ENCODE results near the gene DMRTC2. TPM values are rescaled to one million over a fixed set of nuclear protein-coding genes. Genes with fewer than 3 reads are reported as not detected.

DMRTC2 gene
- not detected for total RNA-seq (2021; ENCODE audit: unreplicated experiment)
- polyA plus RNA-seq (2012), result not detected in 2 replicates
- not detected for Bru-seq, nascent RNA
- not detected for BruChase-seq, experiment 1, labeled RNA remaining after a 6-hour chase
- BruChase-seq, experiment 2, labeled RNA remaining after a 2-hour chase, result not detected
- long read RNA-seq, result 0 reads

DNA sequence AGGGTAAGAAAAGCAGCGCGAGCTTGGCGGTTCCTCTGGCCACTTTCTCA lies at the start of gene DMRTC2:
TSS of gene DMRTC2 (plus strand) at position 42 of the 50 bp plus-strand sequence. CDS start 2,387 bp downstream, outside the sequence.
- intact Hi-C loops (cut with micrococcal nuclease), result no loop called here
- Histone ChIP-seq H3K27me3 (ENCODE audit: insufficient read depth, low read length) (no peaks in the 10 kb centered on the region), H4K20me1 (ENCODE audit: insufficient read depth) (no peaks in the 10 kb centered on the region), H3K9me3 (ENCODE audit: control insufficient read depth in 1 of 2, insufficient read depth in 1 of 2, low read depth in 1 of 2, low read length in 2 of 2) (no peaks in the 10 kb centered on the region), H3K9ac (ENCODE audit: low read length) (no peak within 1 kb of the TSS), H3K9me2 (ENCODE audit: insufficient read depth) (no peaks in the 10 kb centered on the region), H3K27ac (ENCODE audit: low read depth, low read length) (no peak within 1 kb of the TSS), H3K4me2 (ENCODE audit: low read length) (no peak within 1 kb of the TSS), H3K4me3 (replicated peaks in 1 of 2; ENCODE audit: low read depth in 1 of 2, low read length in 2 of 2) (no peak within 1 kb of the TSS), H3K36me3 (ENCODE audit: control insufficient read depth in 1 of 2, insufficient read depth in 2 of 2, low read length in 2 of 2) (no peaks in the 10 kb centered on the region), H3K4me1 (ENCODE audit: control insufficient read depth in 1 of 2, insufficient read depth in 2 of 2, low read length in 2 of 2) (no peaks in the 10 kb centered on the region), H2AFZ (ENCODE audit: low read depth, low read length, poor library complexity, severe bottlenecking) (no peak within 1 kb of the TSS), H3K79me2 (ENCODE audit: insufficient read depth, low read length) (no peaks in the 10 kb centered on the region)
- ATAC-seq, result no peak
- no peak for DNase-seq (ENCODE audit: low read depth, low spot score)
- BruUV-seq (replicated peaks), result no TSS peak
- RAD21 ChIA-PET (ENCODE audit: low non-redundant PET in 1 of 2, low total read pairs in 2 of 2, uncharacterized antibody in 2 of 2, unreplicated experiment in 2 of 2), result no interaction called here
- POLR2A ChIA-PET, result no interaction called here
- CTCF ChIA-PET, result no interaction called here
- no peak for TF ChIP-seq SRF (IDR thresholded peaks at IDR 0.05; ENCODE audit: low read depth)
- TF ChIP-seq ATF3 (IDR thresholded peaks at IDR 0.05), result no peak
- no peak for TF ChIP-seq ZFX (IDR thresholded peaks at IDR 0.05)
- no peak for TF ChIP-seq CBX3 (IDR thresholded peaks at IDR 0.05; ENCODE audit: low read depth)
- TF ChIP-seq CEBPB (IDR thresholded peaks at IDR 0.05; ENCODE audit: low read depth), result no peak
- no peak for TF ChIP-seq EGR1 (IDR thresholded peaks at IDR 0.05; ENCODE audit: low read depth)
- no peak for TF ChIP-seq ELF1 (IDR thresholded peaks at IDR 0.05; ENCODE audit: borderline replicate concordance, low read depth)
- no peak for TF ChIP-seq EZH2phosphoT487 (IDR thresholded peaks at IDR 0.05; ENCODE audit: borderline replicate concordance)

GRCh38 chr19:41796362-41796761 lies 48.5 kb upstream of the DMRTC2 start, which contains the start of gene CEACAM3:
CEACAM3 (plus strand) TSS chr19:41796587; CDS start chr19:41796678, 91 bp downstream.
- Histone ChIP-seq H3K27me3 (ENCODE audit: insufficient read depth, low read length) (peaks cover 22% of the 10 kb centered on the region; the same call in 1 of the 2 replicates), H3K9me3 (ENCODE audit: control insufficient read depth in 1 of 2, insufficient read depth in 1 of 2, low read depth in 1 of 2, low read length in 2 of 2) (no peaks in the 10 kb centered on the region), H3K4me2 (ENCODE audit: low read length) (no peak within 1 kb of the TSS), H3K4me3 (replicated peaks in 1 of 2; ENCODE audit: low read depth in 1 of 2, low read length in 2 of 2) (no peak within 1 kb of the TSS), H3K9me2 (ENCODE audit: insufficient read depth) (no peaks in the 10 kb centered on the region), H3K4me1 (ENCODE audit: control insufficient read depth in 1 of 2, insufficient read depth in 2 of 2, low read length in 2 of 2) (no peaks in the 10 kb centered on the region; a peak in 1 of 4 replicates), H3K9ac (ENCODE audit: low read length) (no peak within 1 kb of the TSS), H4K20me1 (ENCODE audit: insufficient read depth) (no peaks in the 10 kb centered on the region), H3K36me3 (ENCODE audit: control insufficient read depth in 1 of 2, insufficient read depth in 2 of 2, low read length in 2 of 2) (no peaks in the 10 kb centered on the region), H2AFZ (ENCODE audit: low read depth, low read length, poor library complexity, severe bottlenecking) (no peak within 1 kb of the TSS), H3K79me2 (ENCODE audit: insufficient read depth, low read length) (no peaks in the 10 kb centered on the region), H3K27ac (ENCODE audit: low read depth, low read length) (no peak within 1 kb of the TSS)
- no peak for TF ChIP-seq CTCF (IDR thresholded peaks at IDR 0.05 in 2 of 3, conservative IDR thresholded peaks at IDR 0.05 in 1 of 3; ENCODE audit: borderline replicate concordance in 1 of 3, insufficient read depth in 1 of 3, low read depth in 2 of 3, low read length in 2 of 3)
- no peak for TF ChIP-seq SP1 (IDR thresholded peaks at IDR 0.05; ENCODE audit: low read depth)
- TF ChIP-seq ZFX (IDR thresholded peaks at IDR 0.05), result no peak
- TF ChIP-seq, protein P1, sequence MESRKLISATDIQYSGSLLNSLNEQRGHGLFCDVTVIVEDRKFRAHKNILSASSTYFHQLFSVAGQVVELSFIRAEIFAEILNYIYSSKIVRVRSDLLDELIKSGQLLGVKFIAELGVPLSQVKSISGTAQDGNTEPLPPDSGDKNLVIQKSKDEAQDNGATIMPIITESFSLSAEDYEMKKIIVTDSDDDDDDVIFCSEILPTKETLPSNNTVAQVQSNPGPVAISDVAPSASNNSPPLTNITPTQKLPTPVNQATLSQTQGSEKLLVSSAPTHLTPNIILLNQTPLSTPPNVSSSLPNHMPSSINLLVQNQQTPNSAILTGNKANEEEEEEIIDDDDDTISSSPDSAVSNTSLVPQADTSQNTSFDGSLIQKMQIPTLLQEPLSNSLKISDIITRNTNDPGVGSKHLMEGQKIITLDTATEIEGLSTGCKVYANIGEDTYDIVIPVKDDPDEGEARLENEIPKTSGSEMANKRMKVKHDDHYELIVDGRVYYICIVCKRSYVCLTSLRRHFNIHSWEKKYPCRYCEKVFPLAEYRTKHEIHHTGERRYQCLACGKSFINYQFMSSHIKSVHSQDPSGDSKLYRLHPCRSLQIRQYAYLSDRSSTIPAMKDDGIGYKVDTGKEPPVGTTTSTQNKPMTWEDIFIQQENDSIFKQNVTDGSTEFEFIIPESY (IDR thresholded peaks at IDR 0.05; ENCODE audit: extremely low read depth, insufficient replicate concordance, low read length), result no peak
- no peak for TF ChIP-seq MAX (IDR thresholded peaks at IDR 0.05)
- TF ChIP-seq JUND (IDR thresholded peaks at IDR 0.05), result no peak
- TF ChIP-seq POLR2AphosphoS5 (IDR thresholded peaks at IDR 0.05; ENCODE audit: low read depth, low read length), result no peak
- no peak for TF ChIP-seq POLR2A (IDR thresholded peaks at IDR 0.05; ENCODE audit: borderline replicate concordance, extremely low read depth, insufficient read depth, insufficient read length)
- no peak for TF ChIP-seq TCF7L2 (IDR thresholded peaks at IDR 0.05; ENCODE audit: borderline replicate concordance, extremely low read depth, insufficient read depth, insufficient read length)
- no peak for TF ChIP-seq EGR1 (IDR thresholded peaks at IDR 0.05; ENCODE audit: low read depth)
- POLR2A ChIA-PET, result no interaction called here
- DNase-seq (ENCODE audit: low read depth, low spot score) (no peak), ATAC-seq (no peak)
- RAD21 ChIA-PET (ENCODE audit: low non-redundant PET in 1 of 2, low total read pairs in 2 of 2, uncharacterized antibody in 2 of 2, unreplicated experiment in 2 of 2), result no interaction called here
- no TSS peak for BruUV-seq (replicated peaks)
- CTCF ChIA-PET, result interaction anchor here (1.6 to 5.1 kb wide), 3 partner anchors 14 to 40 kb away, joined by 6 to 80 read pairs (median 6); no protein-coding TSS in a partner anchor
- intact Hi-C loops (cut with micrococcal nuclease), result no loop called here

Data from HCT116 (cell line).